ENCODE results near the gene MARCHF2. TPM values are rescaled to one million over a fixed set of nuclear protein-coding genes. Genes with fewer than 3 reads are reported as not detected.

MARCHF2 gene
- polyA plus RNA-seq, 2 of the 4 experiments (the other 2 are of a cell fraction): 12.4 to 13.1 TPM

GRCh38 chr19:8430650-8431049 is 17.5 kb downstream of the MARCHF2 start:
- ATAC-seq (no peak), FAIRE-seq (no peak), DNase-seq (ENCODE audit: low read depth in 1 of 2, low spot score in 1 of 2) (no peak)
- TF ChIP-seq RCOR1 (IDR thresholded peaks at IDR 0.05; ENCODE audit: low read depth, low read length) (no peak), RARB (CRISPR knock-in tag; IDR thresholded peaks at IDR 0.05) (no peak), FOSB (CRISPR knock-in tag; IDR thresholded peaks at IDR 0.05) (no peak), NPAS2 (CRISPR knock-in tag; IDR thresholded peaks at IDR 0.05; ENCODE audit: borderline replicate concordance) (no peak), RAD21 (conservative IDR thresholded peaks at IDR 0.05 in 1 of 2, IDR thresholded peaks at IDR 0.05 in 1 of 2) (no peak), TP53 (CRISPR knock-in tag; IDR thresholded peaks at IDR 0.05) (no peak), HDAC2 (IDR thresholded peaks at IDR 0.05) (no peak), EHF (CRISPR knock-in tag; IDR thresholded peaks at IDR 0.05) (no peak), POLR2AphosphoS2 (conservative IDR thresholded peaks at IDR 0.05; ENCODE audit: low read length) (no peak), POLR2A (IDR thresholded peaks at IDR 0.05; ENCODE audit: low read length) (no peak), TFCP2L1 (CRISPR knock-in tag; IDR thresholded peaks at IDR 0.05) (no peak), FOSL2 (IDR thresholded peaks at IDR 0.05) (no peak), FOSL2 (CRISPR knock-in tag; IDR thresholded peaks at IDR 0.05) (no peak), MYC (IDR thresholded peaks at IDR 0.05; ENCODE audit: borderline replicate concordance, low read length) (no peak), ZC3H11A (IDR thresholded peaks at IDR 0.05) (no peak), MAZ (IDR thresholded peaks at IDR 0.05; ENCODE audit: borderline replicate concordance, low read depth, low read length) (no peak)
- TF ChIP-seq, protein P1, sequence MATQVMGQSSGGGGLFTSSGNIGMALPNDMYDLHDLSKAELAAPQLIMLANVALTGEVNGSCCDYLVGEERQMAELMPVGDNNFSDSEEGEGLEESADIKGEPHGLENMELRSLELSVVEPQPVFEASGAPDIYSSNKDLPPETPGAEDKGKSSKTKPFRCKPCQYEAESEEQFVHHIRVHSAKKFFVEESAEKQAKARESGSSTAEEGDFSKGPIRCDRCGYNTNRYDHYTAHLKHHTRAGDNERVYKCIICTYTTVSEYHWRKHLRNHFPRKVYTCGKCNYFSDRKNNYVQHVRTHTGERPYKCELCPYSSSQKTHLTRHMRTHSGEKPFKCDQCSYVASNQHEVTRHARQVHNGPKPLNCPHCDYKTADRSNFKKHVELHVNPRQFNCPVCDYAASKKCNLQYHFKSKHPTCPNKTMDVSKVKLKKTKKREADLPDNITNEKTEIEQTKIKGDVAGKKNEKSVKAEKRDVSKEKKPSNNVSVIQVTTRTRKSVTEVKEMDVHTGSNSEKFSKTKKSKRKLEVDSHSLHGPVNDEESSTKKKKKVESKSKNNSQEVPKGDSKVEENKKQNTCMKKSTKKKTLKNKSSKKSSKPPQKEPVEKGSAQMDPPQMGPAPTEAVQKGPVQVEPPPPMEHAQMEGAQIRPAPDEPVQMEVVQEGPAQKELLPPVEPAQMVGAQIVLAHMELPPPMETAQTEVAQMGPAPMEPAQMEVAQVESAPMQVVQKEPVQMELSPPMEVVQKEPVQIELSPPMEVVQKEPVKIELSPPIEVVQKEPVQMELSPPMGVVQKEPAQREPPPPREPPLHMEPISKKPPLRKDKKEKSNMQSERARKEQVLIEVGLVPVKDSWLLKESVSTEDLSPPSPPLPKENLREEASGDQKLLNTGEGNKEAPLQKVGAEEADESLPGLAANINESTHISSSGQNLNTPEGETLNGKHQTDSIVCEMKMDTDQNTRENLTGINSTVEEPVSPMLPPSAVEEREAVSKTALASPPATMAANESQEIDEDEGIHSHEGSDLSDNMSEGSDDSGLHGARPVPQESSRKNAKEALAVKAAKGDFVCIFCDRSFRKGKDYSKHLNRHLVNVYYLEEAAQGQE (IDR thresholded peaks at IDR 0.05): no peak
- TF ChIP-seq, protein P2, sequence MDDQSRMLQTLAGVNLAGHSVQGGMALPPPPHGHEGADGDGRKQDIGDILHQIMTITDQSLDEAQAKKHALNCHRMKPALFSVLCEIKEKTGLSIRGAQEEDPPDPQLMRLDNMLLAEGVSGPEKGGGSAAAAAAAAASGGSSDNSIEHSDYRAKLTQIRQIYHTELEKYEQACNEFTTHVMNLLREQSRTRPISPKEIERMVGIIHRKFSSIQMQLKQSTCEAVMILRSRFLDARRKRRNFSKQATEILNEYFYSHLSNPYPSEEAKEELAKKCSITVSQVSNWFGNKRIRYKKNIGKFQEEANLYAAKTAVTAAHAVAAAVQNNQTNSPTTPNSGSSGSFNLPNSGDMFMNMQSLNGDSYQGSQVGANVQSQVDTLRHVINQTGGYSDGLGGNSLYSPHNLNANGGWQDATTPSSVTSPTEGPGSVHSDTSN (IDR thresholded peaks at IDR 0.05): no peak
- no peaks in the 10 kb centered on the region for H3K9me3 ChIP-seq
- POLR2A ChIA-PET: no interaction called here
- CTCF ChIA-PET: interaction anchor here (0.5 to 0.6 kb wide), 2 partner anchors 19 to 69 kb away, joined by 3 read pairs; no protein-coding TSS in a partner anchor
- no peak overlapping the region for H3K4me2 ChIP-seq
- H3K4me3 ChIP-seq: no peak overlapping the region
- no peak overlapping the region for H3K27ac ChIP-seq
- peaks cover 11% of the 10 kb centered on the region for H3K4me1 ChIP-seq
- WGBS (ENCODE audit: missing lambda C conversion rate): 95% methylated on average over 19 of the region's 20 CpGs

DNA sequence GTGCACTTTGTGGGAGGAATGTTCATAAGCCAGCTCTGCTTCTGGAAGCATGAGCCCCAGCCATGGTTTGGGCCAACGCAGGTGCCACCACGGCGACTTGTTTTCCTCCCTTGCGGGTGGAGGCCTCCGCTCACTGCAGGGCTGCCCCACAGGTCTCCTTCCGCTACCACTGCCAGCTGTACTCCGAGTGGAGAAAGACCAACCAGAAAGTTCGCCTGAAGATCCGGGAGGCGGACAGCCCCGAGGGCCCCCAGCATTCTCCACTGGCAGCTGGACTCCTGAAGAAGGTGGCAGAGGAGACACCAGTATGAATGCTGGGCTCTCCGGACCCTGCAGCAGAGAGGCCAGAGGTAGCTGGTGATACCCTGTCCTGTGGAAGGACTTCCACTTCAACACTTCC is 25.1 kb downstream of the MARCHF2 start:
- ChIA-PET POLR2A (no interaction called here), CTCF (interaction anchor here (0.6 to 1.6 kb wide), 4 partner anchors 11 to 167 kb away, joined by 3 to 7 read pairs (median 4); partner anchors contain the start of gene MARCHF2)
- TF ChIP-seq NFE2L2 (conservative IDR thresholded peaks at IDR 0.05; ENCODE audit: low read length) (no peak), HOXA7 (CRISPR knock-in tag; IDR thresholded peaks at IDR 0.05) (no peak), FOXS1 (CRISPR knock-in tag; IDR thresholded peaks at IDR 0.05) (no peak), MAFK (IDR thresholded peaks at IDR 0.05; ENCODE audit: partially characterized antibody) (no peak), CTCF (IDR thresholded peaks at IDR 0.05) (no peak), HOXB13 (CRISPR knock-in tag; IDR thresholded peaks at IDR 0.05; ENCODE audit: low read depth) (no peak), MYC (IDR thresholded peaks at IDR 0.05; ENCODE audit: borderline replicate concordance, low read length) (no peak), HDAC2 (IDR thresholded peaks at IDR 0.05) (no peak)
- DNase-seq (ENCODE audit: low read depth in 1 of 2, low spot score in 1 of 2): no peak
- no peak for ATAC-seq
- Histone ChIP-seq H3K4me2 (no peak overlapping the region), H3K27ac (no peak overlapping the region), H3K4me1 (peaks cover 17% of the 10 kb centered on the region), H3K9me3 (no peaks in the 10 kb centered on the region), H3K4me3 (no peak overlapping the region)
- 88% methylated on average over 12 of the region's 12 CpGs for WGBS (ENCODE audit: missing lambda C conversion rate)
- FAIRE-seq: no peak

All from A549 (cell line).